GM12875 (cell line): ENCODE data around the gene SYNCRIP.
"Not testable (repeated sequence)": the region's sequence is repeated elsewhere in the genome, so short reads cannot be mapped to it uniquely, and the experiment has no call there.

ENCODE experiments used
- H3K4me3 ChIP-seq: one replicate; pipeline ENCODE4 v1.5.1; 2011; ENCODE audit warnings: low read depth, low read length, control low read depth
- TF ChIP-seq, protein P1 (sequence below): IDR thresholded peaks from 2 replicates; pipeline ENCODE4 v1.5.1; 2011; ENCODE audit warnings: low read depth, mild to moderate bottlenecking, control low read depth, inconsistent platforms, low read length, moderate library complexity, borderline replicate concordance; ENCODE audit not compliant: insufficient read depth

The SYNCRIP gene

DNA sequence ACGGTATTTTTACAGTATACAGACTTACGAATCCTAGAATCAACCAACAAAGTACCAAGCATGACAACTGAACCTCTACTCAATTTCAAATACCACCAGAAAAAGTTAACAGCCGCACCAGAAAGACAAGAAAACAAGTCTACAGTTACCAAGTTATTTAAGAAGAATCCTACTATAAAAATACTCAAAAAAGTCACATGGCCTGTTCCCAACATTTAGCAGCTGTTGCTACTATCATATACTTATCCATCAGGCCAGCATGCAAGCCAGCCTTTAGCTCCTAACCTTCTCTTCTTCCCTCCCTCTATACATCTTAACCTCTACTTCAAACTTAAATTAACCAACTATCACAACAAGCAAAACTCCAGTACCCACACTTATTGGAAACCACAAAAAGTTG is 1.9 kb downstream of the SYNCRIP start:
- TF ChIP-seq, protein P1, sequence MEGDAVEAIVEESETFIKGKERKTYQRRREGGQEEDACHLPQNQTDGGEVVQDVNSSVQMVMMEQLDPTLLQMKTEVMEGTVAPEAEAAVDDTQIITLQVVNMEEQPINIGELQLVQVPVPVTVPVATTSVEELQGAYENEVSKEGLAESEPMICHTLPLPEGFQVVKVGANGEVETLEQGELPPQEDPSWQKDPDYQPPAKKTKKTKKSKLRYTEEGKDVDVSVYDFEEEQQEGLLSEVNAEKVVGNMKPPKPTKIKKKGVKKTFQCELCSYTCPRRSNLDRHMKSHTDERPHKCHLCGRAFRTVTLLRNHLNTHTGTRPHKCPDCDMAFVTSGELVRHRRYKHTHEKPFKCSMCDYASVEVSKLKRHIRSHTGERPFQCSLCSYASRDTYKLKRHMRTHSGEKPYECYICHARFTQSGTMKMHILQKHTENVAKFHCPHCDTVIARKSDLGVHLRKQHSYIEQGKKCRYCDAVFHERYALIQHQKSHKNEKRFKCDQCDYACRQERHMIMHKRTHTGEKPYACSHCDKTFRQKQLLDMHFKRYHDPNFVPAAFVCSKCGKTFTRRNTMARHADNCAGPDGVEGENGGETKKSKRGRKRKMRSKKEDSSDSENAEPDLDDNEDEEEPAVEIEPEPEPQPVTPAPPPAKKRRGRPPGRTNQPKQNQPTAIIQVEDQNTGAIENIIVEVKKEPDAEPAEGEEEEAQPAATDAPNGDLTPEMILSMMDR = no peak

DNA sequence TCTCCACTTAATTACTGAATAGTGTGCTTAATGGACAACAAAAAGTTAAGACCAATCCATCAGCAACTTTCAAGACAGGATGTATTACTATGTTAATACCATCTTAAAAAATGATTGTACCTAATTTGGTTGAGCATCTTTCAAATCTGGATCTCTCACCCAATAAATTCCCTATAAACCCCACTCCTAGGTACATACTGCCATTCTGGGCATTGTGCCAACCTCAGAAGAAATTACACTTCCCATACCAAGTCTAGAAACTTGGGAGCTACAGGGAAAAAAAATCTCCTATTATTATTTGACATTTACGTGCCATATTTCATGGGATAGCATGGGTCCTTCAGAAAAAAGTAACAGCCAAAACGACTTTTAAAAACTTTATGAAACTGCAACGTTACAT is 5.1 kb downstream of the SYNCRIP start:
- no peak overlapping the region for H3K4me3 ChIP-seq
- TF ChIP-seq, protein P1 = no peak

More for the DNA sequence above, 1.9 kb downstream of the SYNCRIP start:
- peak overlapping the region; percentile 91 for H3K4me3 ChIP-seq

DNA sequence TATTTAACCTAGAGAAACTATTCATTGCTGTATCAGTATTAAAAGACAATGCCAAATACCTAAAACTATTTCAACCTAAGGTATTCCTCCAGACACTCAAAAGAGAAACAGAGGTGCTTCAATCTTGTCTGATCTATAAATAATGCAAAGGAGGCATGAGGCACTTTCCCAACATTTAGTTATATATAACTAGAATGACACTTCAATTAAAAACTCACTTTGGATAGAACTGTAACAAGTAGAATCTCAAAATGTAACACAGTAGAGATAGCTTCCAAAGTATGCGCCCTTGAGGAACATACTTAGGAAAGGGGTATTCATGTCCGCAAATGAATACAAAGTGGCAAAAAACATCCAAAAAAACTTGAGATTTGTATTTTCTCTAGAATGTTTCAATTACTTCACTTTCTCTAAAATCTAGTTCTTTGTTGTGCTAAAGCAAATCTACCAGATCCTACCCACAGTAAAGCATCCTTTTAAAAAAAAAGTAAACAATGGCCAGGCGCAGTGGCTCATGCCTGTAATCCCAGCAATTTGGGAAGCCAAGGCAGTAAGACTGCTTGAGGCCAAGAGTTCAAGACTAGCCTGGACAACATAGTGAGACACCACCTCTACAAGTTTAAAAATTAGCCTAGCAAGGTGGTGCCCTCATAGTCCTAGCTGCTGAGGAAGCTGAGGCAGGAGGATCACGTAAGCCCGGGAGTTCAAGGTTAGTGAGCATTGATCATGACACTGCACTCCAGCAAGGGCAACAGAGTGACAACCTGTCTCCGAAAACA is 10.3 kb downstream of the SYNCRIP start:
- TF ChIP-seq, protein P1 = no peak
- no peak overlapping the region for H3K4me3 ChIP-seq

GRCh38 chr6:85631117-85631516 is 11.6 kb downstream of the SYNCRIP start:
- not testable (repeated sequence) for H3K4me3 ChIP-seq

GRCh38 chr6:85628353-85628752 is 14.3 kb downstream of the SYNCRIP start:
- no peak overlapping the region for H3K4me3 ChIP-seq
- TF ChIP-seq, protein P1 = no peak

GRCh38 chr6:85620308-85620707 is 22.4 kb downstream of the SYNCRIP start:
- TF ChIP-seq, protein P1 = no peak
- H3K4me3 ChIP-seq = no peak overlapping the region

- H3K4me3 ChIP-seq = no peak overlapping the region
- TF ChIP-seq, protein P1 = no peak
Measured at GRCh38 chr6:85614780-85615179, 27.9 kb downstream of the SYNCRIP start.
